Activated CD8-positive, alpha-beta memory T cell treated with anti-CD3 and anti-CD28 coated beads, Interleukin-2, amount 50 U/mL, for 4 hours (primary cell): ENCODE results near the gene TARM1.
"Not testable (repeated sequence)": the region's sequence is repeated elsewhere in the genome, so short reads cannot be mapped to it uniquely, and the experiment has no call there.

Source experiments
- DNase-seq: peaks from one replicate; pipeline ENCODE4 v3.0.0-alpha.2; 2020

TARM1 gene

DNA sequence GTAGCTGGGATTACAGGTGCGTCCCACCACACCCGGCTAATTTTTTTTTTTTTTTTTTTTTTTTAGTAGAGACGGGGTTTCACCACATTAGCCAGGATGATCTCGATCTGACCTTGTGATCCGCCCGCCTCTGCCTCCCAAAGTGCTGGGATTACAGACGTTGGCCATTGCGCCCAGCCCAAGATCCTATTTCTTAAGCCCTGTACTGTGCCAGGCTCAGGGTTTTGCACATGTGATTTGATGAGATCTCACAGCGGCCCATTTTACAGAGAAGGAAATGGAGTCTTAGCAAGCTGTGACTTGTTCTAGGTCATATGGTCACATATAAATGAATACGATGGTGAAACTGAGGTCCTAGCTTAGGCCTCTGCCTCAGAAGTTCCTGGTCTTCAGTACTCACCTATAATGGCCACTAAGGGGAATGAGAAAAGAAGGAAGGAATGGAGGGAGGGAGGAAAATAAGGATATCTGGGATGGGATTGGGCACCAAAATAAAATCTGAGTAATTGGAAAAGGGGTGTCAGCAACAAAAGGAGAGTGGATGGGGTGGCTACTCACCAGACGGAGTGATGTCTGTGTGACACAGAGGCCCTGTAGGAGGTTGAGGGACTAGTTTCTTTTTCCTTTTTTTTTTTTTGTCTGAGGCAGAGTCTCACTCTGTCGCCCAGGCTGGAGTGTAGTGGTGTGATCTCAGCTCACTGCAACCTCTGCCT lies 18.2 kb upstream of the TARM1 start:
- no peak for DNase-seq

DNA sequence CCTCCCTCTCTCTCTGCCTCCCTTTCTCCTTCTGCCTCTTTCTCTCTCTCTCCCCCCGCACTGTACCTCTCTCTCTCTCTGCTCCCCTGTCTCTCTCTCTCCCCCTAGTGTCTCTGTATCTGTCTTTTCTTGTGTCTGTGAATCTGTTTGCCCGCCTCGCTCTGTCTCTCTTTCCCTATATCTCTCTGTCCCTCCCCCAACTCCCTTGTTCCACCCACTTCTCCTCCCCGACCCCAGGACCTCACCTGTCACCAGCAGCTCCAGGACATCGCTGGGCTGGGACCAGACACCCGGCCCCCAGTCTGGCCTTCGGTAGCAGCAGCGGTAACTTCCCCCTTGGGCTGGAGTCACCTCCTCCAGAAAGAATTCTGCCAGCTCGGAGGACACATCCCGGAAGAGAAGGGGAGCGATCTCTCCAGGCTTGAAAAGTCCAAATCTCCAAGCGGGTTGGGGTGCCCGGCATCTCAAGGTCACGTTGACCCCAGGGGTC lies 15.5 kb upstream of the TARM1 start:
- no peak for DNase-seq

- DNase-seq, result peak; percentile 58
Observed at GRCh38 chr19:54095859-54096616, 14.9 kb upstream of the TARM1 start.

GRCh38 chr19:54095136-54095858 lies 14.1 kb upstream of the TARM1 start:
- no peak for DNase-seq

DNA sequence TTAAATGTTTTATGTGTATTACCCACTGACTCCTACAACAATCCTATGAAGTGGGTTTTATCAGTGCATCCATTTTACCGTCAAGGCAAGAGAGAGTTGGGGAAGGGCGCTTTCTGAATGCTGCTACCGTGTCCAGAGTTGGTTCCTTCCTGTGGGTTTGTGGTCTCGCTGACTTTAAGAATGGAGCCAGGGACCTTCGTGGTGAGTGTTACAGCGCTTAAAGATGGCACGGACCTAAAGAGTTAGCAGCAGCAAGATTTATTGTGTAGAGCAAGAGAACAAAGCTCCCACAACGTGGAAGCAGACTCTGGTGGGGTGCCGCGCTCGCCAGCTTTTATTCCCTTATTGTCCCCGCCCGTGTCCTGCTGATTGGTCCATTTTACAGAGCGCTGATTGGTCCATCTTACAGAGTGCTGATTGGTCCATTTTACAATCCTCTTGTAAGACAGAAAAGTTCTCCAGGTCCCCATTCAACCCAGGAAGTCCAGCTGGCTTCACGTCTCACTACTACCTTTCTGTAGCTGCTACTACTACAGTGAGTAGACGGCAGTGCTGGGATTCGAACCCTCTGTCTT lies 13.3 kb upstream of the TARM1 start:
- no peak for DNase-seq

- no peak for DNase-seq
Observed at GRCh38 chr19:54084410-54084809, 3.2 kb upstream of the TARM1 start.

DNA sequence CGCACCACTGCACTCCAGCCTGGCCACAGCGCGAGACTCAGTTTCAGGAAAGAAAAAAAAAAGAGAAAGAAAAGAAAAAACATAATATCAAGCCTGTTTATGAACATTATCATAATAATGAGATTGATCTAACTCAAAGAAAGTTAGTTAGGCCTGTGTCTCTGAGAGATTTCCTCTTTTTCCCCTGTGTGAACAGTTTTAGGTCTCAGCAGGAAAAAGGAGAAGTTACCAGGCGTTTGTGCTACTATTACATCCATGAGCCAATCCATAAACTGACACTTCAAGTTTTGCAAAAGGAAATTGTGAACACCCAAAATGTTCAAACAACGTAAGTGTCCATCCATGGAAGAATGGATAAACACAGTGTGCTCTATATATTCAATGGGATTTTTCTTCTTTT lies 3.8 kb downstream of the TARM1 start:
- DNase-seq, result no peak

DNA sequence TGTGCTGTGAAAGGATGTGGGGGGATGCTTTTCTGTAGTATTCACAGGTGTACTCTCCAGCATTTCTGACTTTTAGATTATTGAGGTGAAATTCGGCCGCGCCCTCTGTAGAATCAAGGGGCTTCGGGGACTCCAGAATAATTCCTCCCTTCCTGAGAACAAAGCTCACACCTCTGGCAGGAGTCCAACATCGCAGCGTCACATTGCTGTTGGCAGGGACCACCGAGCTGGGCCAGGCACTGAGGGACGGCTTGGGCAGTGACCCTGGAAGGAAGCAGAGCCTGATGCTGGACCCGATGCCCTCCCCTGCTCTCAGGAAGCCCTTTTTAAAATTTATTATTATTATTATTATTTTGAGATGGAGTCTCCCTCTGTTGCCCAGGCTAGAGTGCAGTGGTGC lies 6.3 kb downstream of the TARM1 start:
- no peak for DNase-seq

DNA sequence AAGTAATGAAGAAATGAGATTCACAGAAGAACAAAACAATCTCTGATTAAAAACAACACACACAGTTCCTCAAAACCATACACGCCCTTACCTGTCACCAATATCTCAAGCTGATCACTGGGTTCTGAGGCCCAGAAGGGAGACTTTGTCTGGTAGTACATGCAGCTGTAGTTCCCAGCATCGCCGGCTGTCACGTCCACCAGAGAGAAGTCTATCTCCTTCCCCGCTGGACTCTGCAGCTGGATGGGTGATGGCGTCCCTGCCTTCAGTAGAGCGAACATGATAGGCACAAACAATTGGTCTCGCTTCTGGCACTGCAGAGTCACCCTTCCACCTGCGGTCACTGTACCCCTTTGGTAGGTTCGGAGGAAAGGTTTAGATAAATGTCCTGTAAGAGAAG lies 7.3 kb downstream of the TARM1 start:
- DNase-seq, result no peak

DNA sequence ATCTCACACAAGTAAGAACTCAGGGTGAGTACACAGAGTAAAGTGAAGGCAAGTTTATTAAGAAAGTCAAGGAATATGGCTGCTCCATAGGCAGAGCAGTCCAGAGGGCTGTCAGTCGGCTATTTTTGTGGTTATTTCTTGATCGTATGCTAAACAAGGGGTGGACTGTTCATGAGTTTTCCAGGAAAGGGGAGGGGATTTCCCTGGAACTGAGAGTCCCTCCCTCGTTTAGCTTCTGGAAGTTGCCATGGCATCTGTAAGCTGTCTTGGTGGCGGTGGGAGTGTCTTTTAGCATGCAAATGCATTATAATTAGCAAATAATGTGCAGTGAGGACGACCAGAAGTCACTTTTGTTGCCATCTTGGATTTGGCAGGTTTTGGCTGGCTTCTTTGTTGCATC lies 11.7 kb downstream of the TARM1 start:
- no peak for DNase-seq

GRCh38 chr19:54063350-54064116 lies 17.6 kb downstream of the TARM1 start, which contains the start of gene VSTM1:
TSS of gene VSTM1 (minus strand) at chr19:54063897. CDS start at chr19:54063777, 120 bp downstream.
- DNase-seq, result no peak

- no peak for DNase-seq
Observed at GRCh38 chr19:54062643-54063042, 18.5 kb downstream of the TARM1 start.

- no peak for DNase-seq
Observed at GRCh38 chr19:54047616-54048015, 33.5 kb downstream of the TARM1 start.

- DNase-seq, result no peak
Observed at GRCh38 chr19:54045771-54046170, 35.4 kb downstream of the TARM1 start.

DNA sequence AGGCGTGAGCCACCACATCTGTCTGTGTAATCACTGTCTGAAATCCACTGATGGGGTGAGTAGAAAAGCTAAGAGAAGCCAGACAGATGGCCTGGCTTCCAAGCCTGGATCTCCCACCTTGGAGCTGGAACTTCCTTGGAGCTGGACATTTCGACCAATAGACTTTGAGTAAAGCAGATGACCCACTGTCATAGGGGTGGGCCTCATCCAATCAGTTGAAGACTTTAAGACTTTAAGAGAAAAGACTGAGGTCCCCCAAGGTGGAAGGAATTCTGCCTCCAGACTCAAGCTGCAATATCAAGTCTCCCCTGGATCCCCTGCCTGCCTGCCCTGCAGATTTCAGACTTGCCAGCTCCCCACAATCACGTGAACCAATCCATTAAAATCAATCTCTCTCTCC lies 38.2 kb downstream of the TARM1 start:
- no peak for DNase-seq

DNA sequence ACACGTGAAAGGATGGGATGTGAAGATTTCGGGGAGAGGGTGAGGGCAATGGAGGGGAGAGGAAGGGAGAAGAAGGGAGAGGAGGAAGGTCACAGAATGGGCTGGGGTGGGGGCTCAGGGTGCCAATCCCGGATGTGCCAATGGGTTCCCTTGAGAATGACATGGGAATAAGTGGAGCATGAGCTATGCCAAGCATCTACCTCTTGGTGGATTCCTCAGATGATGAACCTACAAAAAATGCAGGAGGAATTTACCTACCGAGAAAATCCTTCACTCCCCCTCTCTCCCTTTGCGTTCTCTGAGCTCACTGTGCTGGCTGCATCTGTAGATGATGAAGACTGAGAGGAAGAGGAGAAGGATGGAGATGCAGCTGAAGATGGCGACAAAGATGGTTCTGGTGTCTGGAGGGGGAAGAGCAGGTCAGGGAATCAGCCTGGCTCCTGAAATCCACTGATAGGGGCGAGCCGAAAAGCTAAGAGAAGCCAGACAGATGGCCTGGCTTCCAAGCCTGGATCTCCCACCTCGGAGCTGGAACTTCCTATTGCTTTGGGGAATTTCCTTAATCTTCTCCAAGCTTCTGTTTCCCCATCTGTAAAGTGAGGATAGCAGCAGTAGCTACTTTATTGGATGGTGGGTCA lies 39.1 kb downstream of the TARM1 start:
- DNase-seq, result no peak

DNA sequence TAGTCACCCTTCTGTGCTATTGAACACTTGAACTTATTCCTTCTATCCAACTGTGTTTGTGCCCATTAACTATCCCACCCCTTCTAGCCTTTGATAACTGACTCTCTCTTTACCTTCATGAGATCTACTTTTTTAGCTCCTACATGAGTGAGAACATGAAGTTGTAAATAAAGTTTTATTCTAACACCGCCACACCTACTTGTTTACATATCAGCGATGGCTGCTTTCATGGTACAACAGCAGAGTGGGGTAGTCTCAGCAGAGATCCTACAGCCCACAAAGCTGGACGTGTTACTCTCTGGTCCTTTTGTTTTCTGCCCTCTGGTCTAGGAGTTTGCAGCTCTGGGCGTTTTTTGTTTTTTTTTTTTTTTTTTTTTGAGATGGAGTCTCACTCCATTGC lies 41.2 kb downstream of the TARM1 start:
- no peak for DNase-seq

DNA sequence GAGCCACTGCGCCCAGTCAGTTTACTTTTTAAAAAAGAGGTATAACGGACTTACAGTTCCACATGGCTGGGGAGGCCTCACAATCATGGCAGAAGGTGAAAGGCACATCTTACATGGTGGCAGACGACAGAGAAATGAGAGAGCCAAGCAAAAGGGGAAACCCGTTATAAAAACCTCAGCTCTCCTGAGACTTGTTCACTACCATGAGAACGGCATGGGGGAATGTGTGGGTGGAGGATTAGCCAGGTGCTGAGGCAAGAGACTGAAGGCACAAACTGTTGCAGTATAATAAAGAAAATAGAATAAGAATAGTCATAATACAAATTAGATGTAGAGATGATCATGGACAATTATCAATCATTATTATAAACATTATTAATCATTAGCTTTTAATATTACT lies 44.6 kb downstream of the TARM1 start:
- not testable (repeated sequence) for DNase-seq

DNA sequence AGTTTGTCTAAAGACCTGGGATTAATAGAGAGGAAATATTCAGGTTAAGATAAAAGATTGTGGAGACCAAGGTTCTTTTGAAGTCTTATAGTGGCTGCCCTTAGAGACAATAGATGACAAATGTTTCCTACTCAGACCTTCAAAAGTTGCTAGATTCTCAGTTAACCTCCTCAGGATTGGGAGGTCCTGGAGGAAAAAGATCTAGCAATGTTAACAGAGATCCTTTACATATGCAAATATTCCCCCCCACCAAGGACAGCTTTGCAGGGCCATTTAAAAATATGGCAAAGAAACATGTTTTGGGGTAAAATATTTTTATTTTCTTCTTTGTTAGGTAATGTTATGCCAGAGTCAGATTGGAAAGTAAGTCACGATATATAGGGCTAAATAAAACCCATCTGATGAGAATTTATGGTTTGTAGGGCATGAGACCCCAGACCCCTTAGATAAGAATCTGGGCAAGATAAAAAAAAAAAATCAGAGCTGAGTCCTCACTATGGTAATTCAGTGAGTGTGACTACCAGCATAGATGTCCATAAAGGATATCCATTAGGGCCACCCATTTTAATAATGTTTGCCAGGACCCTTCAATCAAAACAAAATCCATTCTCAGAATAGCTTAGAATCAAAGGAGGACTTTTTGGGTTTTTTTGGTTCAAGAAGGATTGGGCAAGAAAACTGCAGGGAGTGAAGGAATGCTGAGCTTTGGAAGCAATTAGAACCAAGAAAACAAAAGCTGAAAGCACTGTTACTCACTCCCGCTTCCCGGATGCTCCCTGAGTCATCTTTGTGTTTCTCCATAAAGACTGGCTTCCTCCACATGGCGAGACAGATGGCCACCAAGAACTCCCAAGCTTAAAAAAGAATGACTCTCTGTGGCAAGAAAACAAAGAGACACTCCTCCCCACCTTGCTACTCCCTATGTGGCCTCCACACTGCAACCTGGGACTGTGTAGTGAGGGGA lies 45.7 kb downstream of the TARM1 start:
- DNase-seq, result no peak

DNA sequence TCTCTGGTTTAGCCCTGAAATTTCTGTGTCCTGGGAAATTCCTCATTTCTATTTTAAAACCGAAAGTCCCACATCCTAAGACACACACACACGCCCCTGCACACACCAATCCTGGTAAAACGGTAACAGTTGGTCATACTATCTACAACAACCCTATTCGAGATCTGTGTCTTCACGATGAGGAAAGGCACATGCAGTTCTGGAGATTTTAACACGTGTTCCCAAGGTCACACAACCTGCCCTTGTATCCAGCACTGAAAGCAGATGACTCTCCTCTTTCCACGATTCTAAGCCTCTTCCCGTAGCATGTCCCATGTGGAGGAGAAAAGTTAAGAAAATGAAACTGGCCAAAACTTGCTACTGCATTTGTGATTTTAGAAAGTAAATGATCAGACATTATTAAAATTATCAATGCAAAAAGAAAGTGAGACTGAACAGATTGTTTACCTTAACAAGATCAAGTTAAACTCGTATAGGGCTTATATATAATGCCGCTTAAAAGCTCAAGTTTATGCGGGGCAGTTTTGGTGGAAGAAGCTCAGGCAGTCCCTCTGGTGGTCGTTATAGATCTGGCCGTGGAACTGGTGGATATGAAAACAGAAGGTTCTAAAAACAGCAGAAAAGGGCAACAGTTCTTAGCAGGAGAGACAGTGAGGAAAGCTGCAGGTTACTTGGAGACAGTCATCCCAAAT lies 50.1 kb downstream of the TARM1 start:
- no peak for DNase-seq
